Upper lobe of left lung (tissue), 6 donors: ENCODE measurements around the gene ANKRD18B. TPM values are rescaled to one million over a fixed set of nuclear protein-coding genes. Genes with fewer than 3 reads are reported as not detected.

Experiments used
- ATAC-seq, 2 donors: fragments of 200-7000 bp; cut with Tn5 transposase; one replicate each; pipeline ENCODE4 v1.9.1; 2022; ENCODE audit warnings: mild to moderate bottlenecking in 2 of 2, moderate library complexity in 2 of 2; ENCODE audit not compliant: low FRiP score in 2 of 2
- DNase-seq, 2 donors: peaks; one replicate each; pipeline ENCODE4 v3.0.0-alpha.2; 2019 to 2020
- H3K27ac ChIP-seq, 4 donors: fragments of 200-600 bp; sonication (generic); one replicate each; pipeline ENCODE4 v1.5.1; 2016 to 2019
- H3K27me3 ChIP-seq, 4 donors: fragments of 200-600 bp; sonication (generic); one replicate each; pipeline ENCODE4 v1.5.1; 2017 to 2019
- H3K36me3 ChIP-seq, 4 donors: fragments of 200-600 bp; sonication (generic); one replicate each; pipeline ENCODE4 v1.5.1; 2016 to 2019
- H3K4me1 ChIP-seq, 4 donors: fragments of 200-600 bp; sonication (generic); one replicate each; pipeline ENCODE4 v1.5.1; 2018 to 2019
- H3K4me3 ChIP-seq, 4 donors: fragments of 200-600 bp; sonication (generic); one replicate each; pipeline ENCODE4 v1.5.1; 2017 to 2019; ENCODE audit warnings: mild to moderate bottlenecking in 2 of 4, moderate library complexity in 1 of 4
- H3K9me3 ChIP-seq, 4 donors: fragments of 200-600 bp; sonication (generic); one replicate each; pipeline ENCODE4 v1.5.1; 2018 to 2019
- EP300 ChIP-seq, 4 donors: sonication (generic); formaldehyde crosslinking; IDR thresholded peaks; one replicate each; pipeline ENCODE4 v1.5.1; 2017; ENCODE audit warnings: antibody characterized with exemption in 4 of 4, control low read depth in 2 of 4
- POLR2A ChIP-seq, 4 donors: fragments of 450-650 bp; IDR thresholded peaks; one replicate each; pipeline ENCODE4 v1.5.1; 2016 to 2017; ENCODE audit warnings: antibody characterized with exemption in 4 of 4, mild to moderate bottlenecking in 2 of 4
- POLR2AphosphoS5 ChIP-seq, 2 donors: sonication (generic); formaldehyde crosslinking; IDR thresholded peaks; one replicate each; pipeline ENCODE4 v1.5.1; 2017; ENCODE audit warnings: antibody characterized with exemption in 2 of 2
- WGBS, 2 donors: methylation state at CpG; one replicate each; pipeline ENCODE4 v1.1.5; 2017 to 2018; 5-methylcytosine and 5-hydroxymethylcytosine counted together
- small RNA-seq, 4 donors: library from RNA; depleted of rRNA; stranded (forward); fragments of <200 nt; gene quantifications; one replicate each; pipeline ENCODE3, GENCODE V24; 2016
- total RNA-seq, 6 donors: library from RNA; depleted of rRNA in 4 of 6; stranded (reverse); fragments of >200 nt in 4 of 6; gene quantifications; one replicate each; pipeline versions ENCODE4 v1.1.0 to v1.2.1, GENCODE V29; 2016 to 2021
- TF ChIP-seq, protein P1 (sequence below), 6 experiments: fragments of 450-650 bp in 4 of 6; fragments of 200-600 bp in 2 of 6; sonication (generic) in 2 of 6; IDR thresholded peaks; one replicate each; pipeline ENCODE4 v1.5.1; 2016 to 2019; ENCODE audit warnings: antibody characterized with exemption in 6 of 6
- donor health status: DM: no; HTN: no; CAD: no; lungs with moderate emphysema.
- donor health status: DM: no; HTN: yes; CAD: no; lungs with severe emphysema.

ANKRD18B gene
- total RNA-seq, 6 donors from 2014 or later: 1.1 to 2.0 TPM; not detected in 4

- Histone ChIP-seq H3K27ac (no peak overlapping the region), H3K27me3 (no peaks in the 10 kb centered on the region), H3K36me3 (no peaks in the 10 kb centered on the region), H3K4me1 (peaks cover 3 to 5% (median 5%) of the 10 kb centered on the region in 4 donors), H3K9me3 (no peaks in the 10 kb centered on the region), H3K4me3 (no peak overlapping the region)
- WGBS, 2 donors: 72% methylated on average over 10 of the region's 10 CpGs
- ATAC-seq: peak in 1 of 2 donors; percentile 33
- no peak for DNase-seq
- no peak for TF ChIP-seq POLR2A (IDR thresholded peaks at IDR 0.05)
- TF ChIP-seq, protein P1, sequence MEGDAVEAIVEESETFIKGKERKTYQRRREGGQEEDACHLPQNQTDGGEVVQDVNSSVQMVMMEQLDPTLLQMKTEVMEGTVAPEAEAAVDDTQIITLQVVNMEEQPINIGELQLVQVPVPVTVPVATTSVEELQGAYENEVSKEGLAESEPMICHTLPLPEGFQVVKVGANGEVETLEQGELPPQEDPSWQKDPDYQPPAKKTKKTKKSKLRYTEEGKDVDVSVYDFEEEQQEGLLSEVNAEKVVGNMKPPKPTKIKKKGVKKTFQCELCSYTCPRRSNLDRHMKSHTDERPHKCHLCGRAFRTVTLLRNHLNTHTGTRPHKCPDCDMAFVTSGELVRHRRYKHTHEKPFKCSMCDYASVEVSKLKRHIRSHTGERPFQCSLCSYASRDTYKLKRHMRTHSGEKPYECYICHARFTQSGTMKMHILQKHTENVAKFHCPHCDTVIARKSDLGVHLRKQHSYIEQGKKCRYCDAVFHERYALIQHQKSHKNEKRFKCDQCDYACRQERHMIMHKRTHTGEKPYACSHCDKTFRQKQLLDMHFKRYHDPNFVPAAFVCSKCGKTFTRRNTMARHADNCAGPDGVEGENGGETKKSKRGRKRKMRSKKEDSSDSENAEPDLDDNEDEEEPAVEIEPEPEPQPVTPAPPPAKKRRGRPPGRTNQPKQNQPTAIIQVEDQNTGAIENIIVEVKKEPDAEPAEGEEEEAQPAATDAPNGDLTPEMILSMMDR (IDR thresholded peaks at IDR 0.05): no peak
- no peak for TF ChIP-seq POLR2AphosphoS5 (IDR thresholded peaks at IDR 0.05)
- no peak for TF ChIP-seq EP300 (IDR thresholded peaks at IDR 0.05)
These were observed 96.8 kb downstream of the ANKRD18B start for GRCh38 chr9:33620738-33621439.

Small RNA genes within 50 kb of the gene (small RNA-seq; reads per million reads assigned to genes)
- 0 reads per million in 4 donors for gene AL139008.1
- gene PRSS3P4: 0 reads per million in 4 donors

Other genes starting within 250 kb of the ANKRD18B start
- gene NFX1, start 233.7 kb upstream of the ANKRD18B start, total RNA-seq: 10 to 100 TPM; 37.0 to 75.4 (median 54.1) TPM
- gene AQP7, start 121.7 kb upstream of the ANKRD18B start, total RNA-seq: 10 to 100 TPM in 1 of 6 donors, 1 to 10 TPM in 5; 2.1 to 23.0 (median 4.8) TPM
- 100 to 1,000 TPM in 5 of 6 donors, 10 to 100 TPM in 1; 62.5 to 468 (median 201) TPM for gene AQP3, start 76.7 kb upstream of the ANKRD18B start, total RNA-seq
- gene NOL6, start 50.3 kb upstream of the ANKRD18B start, total RNA-seq: 10 to 100 TPM; 17.8 to 47.6 (median 31.9) TPM